HepG2 (cell line): Measurements from ENCODE around the gene GOLT1A. TPM values are rescaled to one million over a fixed set of nuclear protein-coding genes. Genes with fewer than 3 reads are reported as not detected.
"Not testable (repeated sequence)": the region's sequence is repeated elsewhere in the genome, so short reads cannot be mapped to it uniquely, and the experiment has no call there.

ENCODE experiments used
- ATAC-seq: fragments of 200-7000 bp; cut with Tn5 transposase; 3 replicates; pipeline ENCODE4 v1.9.1; 2020; ENCODE audit warnings: mild to moderate bottlenecking, moderate library complexity
- BruUV-seq: library from RNA; stranded (reverse); fragments of 400-500 nt; replicated peaks from 2 replicates; lab custom pipeline; 2021; lab: Mats Ljungman, UMichigan
- CTCF ChIA-PET: fragments of 300-600 bp; formaldehyde crosslinking; extraction: SDS; loops from one replicate; lab custom pipeline; 2021; ENCODE audit warnings: low total read pairs, inconsistent platforms, low intra/inter-chr PET ratio; lab: Yijun Ruan, JAX
- POLR2A ChIA-PET: fragments of 350-600 bp; sonication (Branson Sonifier 250); formaldehyde crosslinking; loops from one replicate; lab custom pipeline; 2020; ENCODE audit warnings: antibody characterized with exemption, inconsistent platforms; lab: Yijun Ruan, JAX
- DNase-seq: peaks from one replicate; pipeline ENCODE4 v3.0.0-alpha.2; 2015; ENCODE audit warnings: low spot score
- FAIRE-seq: peaks from 3 replicates; lab custom pipeline; 2011; peaks lifted over from hg19 to GRCh38; lab: Jason Lieb, UNC
- H2AFZ ChIP-seq: one replicate; pipeline ENCODE4 v1.6.1; 2011; ENCODE audit warnings: low read length, inconsistent platforms
- H3K27ac ChIP-seq: fragments of 300-600 bp; 3 replicates; pipeline ENCODE4 v1.8.0; 2011; ENCODE audit warnings: mixed run types, mild to moderate bottlenecking, mixed read lengths, low read length, inconsistent platforms; ENCODE audit not compliant: insufficient read depth; ENCODE audit errors: extremely low read length
- H3K27me3 ChIP-seq, 2 experiments: fragments of 200-600 bp in 1 of 2; 2 replicates in 1 of 2; 3 replicates in 1 of 2; pipeline versions ENCODE4 v1.6.0 to v1.8.0; 2011; ENCODE audit warnings: low read length in 2 of 2, mild to moderate bottlenecking in 2 of 2, moderate library complexity in 2 of 2, inconsistent platforms in 1 of 2; ENCODE audit not compliant: insufficient read depth in 2 of 2, control insufficient read depth in 1 of 2
- H3K36me3 ChIP-seq, 2 experiments: fragments of 200-600 bp in 1 of 2; replicated peaks in 1 of 2; 2 replicates in 1 of 2; 3 replicates in 1 of 2; pipeline versions ENCODE4 v1.5.1 to v1.8.0; 2011; ENCODE audit warnings: low read length in 2 of 2, inconsistent platforms in 1 of 2; ENCODE audit not compliant: insufficient read depth in 2 of 2, control insufficient read depth in 1 of 2
- H3K4me1 ChIP-seq: 2 replicates; pipeline ENCODE4 v1.5.1; 2012; ENCODE audit warnings: low read length, inconsistent platforms; ENCODE audit not compliant: insufficient read depth
- H3K4me2 ChIP-seq: 2 replicates; pipeline ENCODE4 v1.6.0; 2011; ENCODE audit warnings: low read depth, low read length, inconsistent platforms
- H3K4me3 ChIP-seq, 3 experiments: fragments of 200-600 bp in 1 of 3; sonication (generic), shearing (Covaris generic) in 1 of 3; replicated peaks in 1 of 3; 2 replicates each; pipeline ENCODE4 v1.5.1; 2011 to 2016; ENCODE audit warnings: low read length in 3 of 3, inconsistent platforms in 2 of 3, low read depth in 2 of 3, mild to moderate bottlenecking in 2 of 3, control low read depth in 1 of 3, mixed read lengths in 1 of 3; ENCODE audit not compliant: insufficient read depth in 1 of 3
- H3K79me2 ChIP-seq: one replicate; pipeline ENCODE4 v1.6.1; 2011; ENCODE audit warnings: low read length, inconsistent platforms; ENCODE audit not compliant: insufficient read depth
- H3K9ac ChIP-seq: 2 replicates; pipeline ENCODE4 v1.6.0; 2011; ENCODE audit warnings: mild to moderate bottlenecking, low read depth, low read length, inconsistent platforms; ENCODE audit not compliant: insufficient read depth
- H3K9me3 ChIP-seq: 2 replicates; pipeline ENCODE4 v1.5.1; 2012; ENCODE audit warnings: mild to moderate bottlenecking, low read length
- H4K20me1 ChIP-seq: 2 replicates; pipeline ENCODE4 v1.6.0; 2011; ENCODE audit warnings: inconsistent platforms, mild to moderate bottlenecking, low read length, moderate library complexity; ENCODE audit not compliant: insufficient read depth
- FOXO4 ChIP-seq: sonication (generic); formaldehyde crosslinking; conservative IDR thresholded peaks from 2 replicates; pipeline ENCODE4 v1.8.1; 2023; ENCODE audit warnings: missing genetic modification reagents
- HOXA3 ChIP-seq: sonication (generic); formaldehyde crosslinking; IDR thresholded peaks from 2 replicates; pipeline ENCODE4 v1.5.0; 2020; ENCODE audit warnings: missing genetic modification reagents
- KMT2B ChIP-seq: IDR thresholded peaks from 2 replicates; pipeline ENCODE4 v1.6.1; 2016; ENCODE audit warnings: missing genetic modification reagents, missing compliant biosample characterization
- NBN ChIP-seq: fragments of 450-650 bp; conservative IDR thresholded peaks from 2 replicates; pipeline ENCODE4 v1.6.1; 2017
- NR1H2 ChIP-seq: sonication (generic); formaldehyde crosslinking; IDR thresholded peaks from 2 replicates; pipeline ENCODE4 v1.8.1; 2022; ENCODE audit warnings: low read depth, missing genetic modification reagents, borderline replicate concordance
- NR2F2 ChIP-seq: IDR thresholded peaks from 2 replicates; pipeline ENCODE4 v1.6.1; 2012; ENCODE audit warnings: low read depth, inconsistent platforms, borderline replicate concordance
- NRL ChIP-seq: sonication (generic); formaldehyde crosslinking; IDR thresholded peaks from 2 replicates; pipeline ENCODE4 v1.5.0; 2020; ENCODE audit warnings: missing genetic modification reagents, mild to moderate bottlenecking, moderate library complexity, borderline replicate concordance
- RFX3 ChIP-seq: IDR thresholded peaks from 2 replicates; pipeline ENCODE4 v1.6.1; 2016; ENCODE audit warnings: missing biosample characterization, missing genetic modification reagents
- ZNF572 ChIP-seq: sonication (generic); formaldehyde crosslinking; IDR thresholded peaks from 2 replicates; pipeline ENCODE4 v1.5.1; 2020; ENCODE audit warnings: mild to moderate bottlenecking, missing genetic modification reagents
- ZNF768 ChIP-seq: sonication (generic); formaldehyde crosslinking; IDR thresholded peaks from 2 replicates; pipeline ENCODE4 v1.4.0; 2020; ENCODE audit warnings: missing genetic modification reagents
- WGBS: methylation state at CpG from one replicate; pipeline ENCODE4 v1.1.6; 2017; ENCODE audit warnings: low lambda C conversion rate; 5-methylcytosine and 5-hydroxymethylcytosine counted together
- in situ Hi-C: cut with HindIII; loops from 2 replicates; pipeline ENCODE4 v1.10.0; 2017; ENCODE audit warnings: low pct_unique_long_range_greater_than_20kb; ENCODE audit not compliant: extremely low pct_ligation_motif_present
- intact Hi-C: fragments of 100-400 bp; cut with micrococcal nuclease; formaldehyde crosslinking; loops from one replicate; pipeline ENCODE4 v1.10.0; 2022; ENCODE audit not compliant: unreplicated experiment
- polyA plus RNA-seq, 8 experiments: library from polyadenylated mRNA; depleted of rRNA in 3 of 8; stranded (reverse) in 7 of 8; unstranded in 1 of 8; fragments of >200 nt; fragmentation: Illumina TruSeq in 4 of 8; extraction: Trizol in 4 of 8; gene quantifications; 2 replicates each; pipeline versions ENCODE4 v1.2.1 to v1.2.3, GENCODE V29; 2011 to 2016; ENCODE audit warnings: low read depth in 4 of 8, missing spikeins in 1 of 8, mixed read lengths in 1 of 8; ENCODE audit not compliant: insufficient read depth in 1 of 8
- total RNA-seq, 5 experiments: library from RNA; depleted of rRNA; stranded (reverse); fragments of >200 nt; fragmentation: Illumina TruSeq; extraction: Trizol; gene quantifications; 2 replicates each; pipeline ENCODE4 v1.2.3, GENCODE V29; 2016; ENCODE audit warnings: low read depth in 1 of 5

GOLT1A gene
- total and polyA plus RNA-seq, 2 of the 13 experiments (the other 11 are each of a cell fraction or from before 2014, with no cell fraction given): 25.8 to 28.0 TPM

GRCh38 chr1:204241050-204241449, 27.3 kb upstream of the GOLT1A start:
- CTCF ChIA-PET: no interaction called here
- WGBS: 92% methylated on average over 2 of the region's 2 CpGs
- Histone ChIP-seq H3K4me2 (no peak overlapping the region), H3K36me3 (peaks cover 7 to 12% of the 10 kb centered on the region in 2 experiments; a peak in 2 of 5 replicates), H3K9me3 (no peaks in the 10 kb centered on the region), H3K9ac (no peak overlapping the region), H3K79me2 (no peaks in the 10 kb centered on the region), H4K20me1 (no peaks in the 10 kb centered on the region), H2AFZ (no peak overlapping the region), H3K27me3 (no peaks in the 10 kb centered on the region), H3K4me1 (no peaks in the 10 kb centered on the region), H3K4me3 (no peak overlapping the region), H3K27ac (no peak overlapping the region)
- DNase-seq (no peak), FAIRE-seq (no peak), ATAC-seq (no peak; the same call in 2 of the 3 replicates)
- intact Hi-C loops (no loop called here), in situ Hi-C loops (no loop called here)
- POLR2A ChIA-PET: no interaction called here
- TF ChIP-seq NRL (CRISPR knock-in tag): no peak
- no peak for TF ChIP-seq RFX3 (CRISPR knock-in tag)
- no peak for TF ChIP-seq ZNF572 (CRISPR knock-in tag)
- no peak for TF ChIP-seq KMT2B (CRISPR knock-in tag)
- TF ChIP-seq NR2F2: no peak
- TF ChIP-seq NBN: no peak
- TF ChIP-seq FOXO4 (CRISPR knock-in tag): no peak
- TF ChIP-seq HOXA3: no peak
- no TSS peak for BruUV-seq

DNA sequence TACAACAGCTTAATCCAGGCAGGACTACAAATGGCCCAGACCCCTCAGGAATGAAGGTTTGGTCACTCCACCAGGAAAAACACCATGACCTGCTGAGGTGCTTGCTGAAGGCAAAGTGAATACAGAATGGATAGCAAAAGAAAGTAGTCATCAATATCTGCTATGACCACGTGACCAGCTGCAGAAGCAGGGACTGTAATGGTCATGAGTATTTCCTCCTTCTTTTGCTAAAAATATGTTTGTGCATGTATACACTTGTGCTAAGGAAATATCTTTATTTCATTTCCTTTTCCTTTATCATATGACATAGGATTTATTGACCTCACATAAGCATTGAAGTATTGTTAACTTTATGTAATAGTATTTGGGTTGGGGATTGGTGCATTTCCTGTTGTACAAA, 26.4 kb upstream of the GOLT1A start:
- ATAC-seq: no peak
- POLR2A ChIA-PET: no interaction called here
- no peak overlapping the region for H2AFZ ChIP-seq
- H3K27ac ChIP-seq: no peak overlapping the region
- no peaks in the 10 kb centered on the region for H3K4me1 ChIP-seq
- no peak for FAIRE-seq
- no peaks in the 10 kb centered on the region for H4K20me1 ChIP-seq
- no peak overlapping the region for H3K4me3 ChIP-seq
- WGBS: 100% methylated on average over 1 of the region's 1 CpG
- no peak overlapping the region for H3K9ac ChIP-seq
- H3K9me3 ChIP-seq: no peaks in the 10 kb centered on the region
- no peak for DNase-seq
- no peaks in the 10 kb centered on the region for H3K79me2 ChIP-seq
- in situ Hi-C loops: no loop called here
- TF ChIP-seq NR1H2 (CRISPR knock-in tag) (no peak), ZNF768 (no peak)
- intact Hi-C loops: no loop called here
- BruUV-seq: no TSS peak
- no peaks in the 10 kb centered on the region for H3K27me3 ChIP-seq
- CTCF ChIA-PET: no interaction called here
- peaks cover 6 to 15% of the 10 kb centered on the region in 2 experiments; a peak in 2 of 5 replicates for H3K36me3 ChIP-seq
- H3K4me2 ChIP-seq: no peak overlapping the region

DNA sequence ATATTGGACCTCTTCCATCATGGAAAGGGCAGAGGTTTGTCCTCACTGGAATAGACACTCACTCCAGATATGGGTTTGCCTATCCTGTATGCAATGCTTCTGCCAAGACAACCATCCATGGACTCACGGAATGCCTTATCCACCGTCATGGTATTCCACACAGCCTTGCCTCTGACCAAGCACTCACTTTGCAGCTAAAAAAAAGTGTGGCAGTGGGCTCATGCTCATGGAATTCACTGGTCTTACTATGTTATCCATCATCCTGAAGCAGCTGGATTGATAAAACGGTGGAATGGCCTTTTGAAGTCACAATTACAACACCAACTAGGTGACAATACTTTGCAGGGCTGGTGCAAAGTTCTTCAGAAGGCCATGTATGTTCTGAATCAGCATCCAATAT, 25.6 kb upstream of the GOLT1A start:
- FAIRE-seq, H3K9ac ChIP-seq, CTCF ChIA-PET, H4K20me1 ChIP-seq, H3K27ac ChIP-seq, ATAC-seq, DNase-seq, H3K27me3 ChIP-seq, H3K4me2 ChIP-seq, in situ Hi-C loops, H2AFZ ChIP-seq, H3K4me3 ChIP-seq, BruUV-seq, H3K4me1 ChIP-seq, H3K9me3 ChIP-seq, intact Hi-C loops, H3K79me2 ChIP-seq, POLR2A ChIA-PET: not testable (repeated sequence)
- 100% methylated on average over 3 of the region's 3 CpGs for WGBS
- H3K36me3 ChIP-seq: peaks cover 4 to 13% of the 10 kb centered on the region in 2 experiments; a peak in 2 of 5 replicates
